ENCODE measurements around the gene SLC7A14.
A peak's percentile ranks its signal among the peaks of the same experiment; 100 is the strongest.

The SLC7A14 gene

GRCh38 chr3:170585937-170586310 lies at the start of gene SLC7A14:
TSS of gene SLC7A14 (minus strand) at chr3:170586075. CDS start at chr3:170526936, 59,139 bp downstream.
- peak within 1 kb of the TSS; percentile 69 for H3K4me3 ChIP-seq (ENCODE audit: low read length)
- peaks cover 50% of the 10 kb centered on the region for H3K27me3 ChIP-seq (ENCODE audit: control insufficient read depth, insufficient read depth, low read length)
- H3K9me3 ChIP-seq (ENCODE audit: control insufficient read depth, low read depth, low read length), result no peaks in the 10 kb centered on the region
- no peaks in the 10 kb centered on the region for H3K36me3 ChIP-seq (ENCODE audit: control insufficient read depth, low read depth, low read length)
- no peaks in the 10 kb centered on the region for H3K4me1 ChIP-seq (ENCODE audit: control insufficient read depth, low read depth, low read length)
- no peak within 1 kb of the TSS for H3K9ac ChIP-seq (ENCODE audit: low read length)
- H3K27ac ChIP-seq (ENCODE audit: low read length), result no peak within 1 kb of the TSS

- peaks cover 8% of the 10 kb centered on the region for H3K4me1 ChIP-seq (ENCODE audit: control insufficient read depth, low read depth, low read length)
- H3K36me3 ChIP-seq (ENCODE audit: control insufficient read depth, low read depth, low read length), result no peaks in the 10 kb centered on the region
- no peak overlapping the region for H3K27ac ChIP-seq (ENCODE audit: low read length)
- no peaks in the 10 kb centered on the region for H3K9me3 ChIP-seq (ENCODE audit: control insufficient read depth, low read depth, low read length)
- no peaks in the 10 kb centered on the region for H3K27me3 ChIP-seq (ENCODE audit: control insufficient read depth, insufficient read depth, low read length)
- no peak overlapping the region for H3K4me3 ChIP-seq (ENCODE audit: low read length)
- H3K9ac ChIP-seq (ENCODE audit: low read length), result no peak overlapping the region
Measured at GRCh38 chr3:170635385-170635735, 49.5 kb upstream of the SLC7A14 start.

GRCh38 chr3:170634663-170635384 lies 48.9 kb upstream of the SLC7A14 start:
- H3K9me3 ChIP-seq (ENCODE audit: control insufficient read depth, low read depth, low read length), result no peaks in the 10 kb centered on the region
- no peak overlapping the region for H3K4me3 ChIP-seq (ENCODE audit: low read length)
- no peak overlapping the region for H3K27ac ChIP-seq (ENCODE audit: low read length)
- no peaks in the 10 kb centered on the region for H3K27me3 ChIP-seq (ENCODE audit: control insufficient read depth, insufficient read depth, low read length)
- H3K36me3 ChIP-seq (ENCODE audit: control insufficient read depth, low read depth, low read length), result no peaks in the 10 kb centered on the region
- H3K9ac ChIP-seq (ENCODE audit: low read length), result no peak overlapping the region
- H3K4me1 ChIP-seq (ENCODE audit: control insufficient read depth, low read depth, low read length), result peaks cover 8% of the 10 kb centered on the region

- Histone ChIP-seq H3K9ac (ENCODE audit: low read length) (no peak overlapping the region), H3K4me1 (ENCODE audit: control insufficient read depth, low read depth, low read length) (peaks cover 8% of the 10 kb centered on the region), H3K27ac (ENCODE audit: low read length) (no peak overlapping the region), H3K9me3 (ENCODE audit: control insufficient read depth, low read depth, low read length) (no peaks in the 10 kb centered on the region), H3K36me3 (ENCODE audit: control insufficient read depth, low read depth, low read length) (no peaks in the 10 kb centered on the region), H3K4me3 (ENCODE audit: low read length) (no peak overlapping the region), H3K27me3 (ENCODE audit: control insufficient read depth, insufficient read depth, low read length) (no peaks in the 10 kb centered on the region)
Measured at GRCh38 chr3:170633573-170633972, 47.7 kb upstream of the SLC7A14 start.

GRCh38 chr3:170632780-170633179 lies 46.9 kb upstream of the SLC7A14 start:
- Histone ChIP-seq H3K27ac (ENCODE audit: low read length) (no peak overlapping the region), H3K9ac (ENCODE audit: low read length) (no peak overlapping the region), H3K36me3 (ENCODE audit: control insufficient read depth, low read depth, low read length) (no peaks in the 10 kb centered on the region), H3K4me1 (ENCODE audit: control insufficient read depth, low read depth, low read length) (peaks cover 8% of the 10 kb centered on the region), H3K4me3 (ENCODE audit: low read length) (no peak overlapping the region), H3K27me3 (ENCODE audit: control insufficient read depth, insufficient read depth, low read length) (no peaks in the 10 kb centered on the region), H3K9me3 (ENCODE audit: control insufficient read depth, low read depth, low read length) (no peaks in the 10 kb centered on the region)

GRCh38 chr3:170631755-170632488 lies 46.0 kb upstream of the SLC7A14 start:
- no peaks in the 10 kb centered on the region for H3K27me3 ChIP-seq (ENCODE audit: control insufficient read depth, insufficient read depth, low read length)
- H3K4me1 ChIP-seq (ENCODE audit: control insufficient read depth, low read depth, low read length), result peaks cover 8% of the 10 kb centered on the region
- no peaks in the 10 kb centered on the region for H3K36me3 ChIP-seq (ENCODE audit: control insufficient read depth, low read depth, low read length)
- no peak overlapping the region for H3K4me3 ChIP-seq (ENCODE audit: low read length)
- H3K9me3 ChIP-seq (ENCODE audit: control insufficient read depth, low read depth, low read length), result no peaks in the 10 kb centered on the region
- no peak overlapping the region for H3K27ac ChIP-seq (ENCODE audit: low read length)
- H3K9ac ChIP-seq (ENCODE audit: low read length), result no peak overlapping the region

- Histone ChIP-seq H3K4me1 (ENCODE audit: control insufficient read depth, low read depth, low read length) (no peaks in the 10 kb centered on the region), H3K27me3 (ENCODE audit: control insufficient read depth, insufficient read depth, low read length) (no peaks in the 10 kb centered on the region), H3K9ac (ENCODE audit: low read length) (no peak overlapping the region), H3K36me3 (ENCODE audit: control insufficient read depth, low read depth, low read length) (no peaks in the 10 kb centered on the region), H3K27ac (ENCODE audit: low read length) (no peak overlapping the region), H3K9me3 (ENCODE audit: control insufficient read depth, low read depth, low read length) (no peaks in the 10 kb centered on the region), H3K4me3 (ENCODE audit: low read length) (no peak overlapping the region)
Measured at GRCh38 chr3:170623524-170623923, 37.6 kb upstream of the SLC7A14 start.

- Histone ChIP-seq H3K9me3 (ENCODE audit: control insufficient read depth, low read depth, low read length) (no peaks in the 10 kb centered on the region), H3K27ac (ENCODE audit: low read length) (no peak overlapping the region), H3K4me3 (ENCODE audit: low read length) (no peak overlapping the region)
Measured at GRCh38 chr3:170622369-170623159, 36.7 kb upstream of the SLC7A14 start.

GRCh38 chr3:170621256-170621655 lies 35.4 kb upstream of the SLC7A14 start:
- no peaks in the 10 kb centered on the region for H3K36me3 ChIP-seq (ENCODE audit: control insufficient read depth, low read depth, low read length)
- H3K4me3 ChIP-seq (ENCODE audit: low read length), result no peak overlapping the region
- H3K27ac ChIP-seq (ENCODE audit: low read length), result no peak overlapping the region
- no peak overlapping the region for H3K9ac ChIP-seq (ENCODE audit: low read length)
- no peaks in the 10 kb centered on the region for H3K4me1 ChIP-seq (ENCODE audit: control insufficient read depth, low read depth, low read length)
- H3K9me3 ChIP-seq (ENCODE audit: control insufficient read depth, low read depth, low read length), result no peaks in the 10 kb centered on the region
- no peaks in the 10 kb centered on the region for H3K27me3 ChIP-seq (ENCODE audit: control insufficient read depth, insufficient read depth, low read length)

More at GRCh38 chr3:170622369-170623159, 36.7 kb upstream of the SLC7A14 start:
- H3K4me1 ChIP-seq (ENCODE audit: control insufficient read depth, low read depth, low read length), result no peaks in the 10 kb centered on the region
- no peaks in the 10 kb centered on the region for H3K36me3 ChIP-seq (ENCODE audit: control insufficient read depth, low read depth, low read length)
- no peak overlapping the region for H3K9ac ChIP-seq (ENCODE audit: low read length)
- H3K27me3 ChIP-seq (ENCODE audit: control insufficient read depth, insufficient read depth, low read length), result no peaks in the 10 kb centered on the region

GRCh38 chr3:170614214-170614966 lies 28.5 kb upstream of the SLC7A14 start:
- Histone ChIP-seq H3K27ac (ENCODE audit: low read length) (no peak overlapping the region), H3K36me3 (ENCODE audit: control insufficient read depth, low read depth, low read length) (no peaks in the 10 kb centered on the region), H3K27me3 (ENCODE audit: control insufficient read depth, insufficient read depth, low read length) (no peaks in the 10 kb centered on the region), H3K9ac (ENCODE audit: low read length) (no peak overlapping the region), H3K9me3 (ENCODE audit: control insufficient read depth, low read depth, low read length) (no peaks in the 10 kb centered on the region), H3K4me3 (ENCODE audit: low read length) (no peak overlapping the region), H3K4me1 (ENCODE audit: control insufficient read depth, low read depth, low read length) (no peaks in the 10 kb centered on the region)

- H3K4me1 ChIP-seq (ENCODE audit: control insufficient read depth, low read depth, low read length), result no peaks in the 10 kb centered on the region
- H3K9me3 ChIP-seq (ENCODE audit: control insufficient read depth, low read depth, low read length), result no peaks in the 10 kb centered on the region
- H3K9ac ChIP-seq (ENCODE audit: low read length), result no peak overlapping the region
- no peaks in the 10 kb centered on the region for H3K27me3 ChIP-seq (ENCODE audit: control insufficient read depth, insufficient read depth, low read length)
- H3K27ac ChIP-seq (ENCODE audit: low read length), result no peak overlapping the region
- H3K4me3 ChIP-seq (ENCODE audit: low read length), result no peak overlapping the region
- no peaks in the 10 kb centered on the region for H3K36me3 ChIP-seq (ENCODE audit: control insufficient read depth, low read depth, low read length)
Measured at GRCh38 chr3:170611751-170612150, 25.9 kb upstream of the SLC7A14 start.
